Nephron progenitor cell (in vitro differentiated cells): Measurements from ENCODE around the gene SLC35F4.

Experiments
- DNase-seq: peaks from one replicate; pipeline ENCODE4 v3.0.0; 2021
- H3K27ac Mint-ChIP-seq: 2 replicates; pipeline ENCODE4 v1.8.0; 2021; ENCODE audit warnings: mild to moderate bottlenecking, moderate library complexity, mixed read lengths
- H3K27me3 Mint-ChIP-seq: 2 replicates; pipeline ENCODE4 v1.8.0; 2021; ENCODE audit warnings: mild to moderate bottlenecking, low read depth, mixed read lengths; ENCODE audit not compliant: poor library complexity
- H3K36me3 Mint-ChIP-seq: 2 replicates; pipeline ENCODE4 v1.8.0; 2021; ENCODE audit warnings: low read depth, mixed read lengths
- H3K4me1 Mint-ChIP-seq: 2 replicates; pipeline ENCODE4 v1.8.0; 2021; ENCODE audit warnings: mixed read lengths
- H3K4me3 Mint-ChIP-seq: 2 replicates; pipeline ENCODE4 v1.8.0; 2021; ENCODE audit warnings: mild to moderate bottlenecking, moderate library complexity, mixed read lengths
- H3K9me3 Mint-ChIP-seq: 2 replicates; pipeline ENCODE4 v1.8.0; 2021; ENCODE audit warnings: mild to moderate bottlenecking, moderate library complexity, mixed read lengths
- TF ChIP-seq, protein P1 (sequence below): fragments of 200-600 bp; sonication (generic); IDR thresholded peaks from 2 replicates; pipeline ENCODE4 v1.5.0; 2021; ENCODE audit warnings: antibody characterized with exemption

Gene SLC35F4

DNA sequence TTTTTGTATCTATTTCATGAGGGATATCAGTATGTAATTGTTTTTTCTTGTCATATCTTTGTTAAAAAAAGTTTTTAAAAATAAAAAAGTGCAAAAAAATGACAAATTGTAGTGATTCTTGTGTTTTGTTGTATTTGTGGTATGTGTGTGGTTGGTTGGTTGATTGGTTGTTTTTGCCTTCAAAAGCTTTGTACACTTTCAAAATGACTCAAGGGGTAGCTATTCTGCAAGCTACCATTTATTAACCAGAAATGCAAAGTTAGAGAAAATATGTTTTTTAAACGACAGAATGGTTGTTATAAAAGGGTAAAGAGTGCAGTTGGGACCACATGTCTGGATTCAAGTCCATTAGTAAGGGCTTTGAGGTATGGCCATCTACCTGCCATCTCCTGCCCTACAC is 119.3 kb downstream of the SLC35F4 start:
- TF ChIP-seq, protein P1, sequence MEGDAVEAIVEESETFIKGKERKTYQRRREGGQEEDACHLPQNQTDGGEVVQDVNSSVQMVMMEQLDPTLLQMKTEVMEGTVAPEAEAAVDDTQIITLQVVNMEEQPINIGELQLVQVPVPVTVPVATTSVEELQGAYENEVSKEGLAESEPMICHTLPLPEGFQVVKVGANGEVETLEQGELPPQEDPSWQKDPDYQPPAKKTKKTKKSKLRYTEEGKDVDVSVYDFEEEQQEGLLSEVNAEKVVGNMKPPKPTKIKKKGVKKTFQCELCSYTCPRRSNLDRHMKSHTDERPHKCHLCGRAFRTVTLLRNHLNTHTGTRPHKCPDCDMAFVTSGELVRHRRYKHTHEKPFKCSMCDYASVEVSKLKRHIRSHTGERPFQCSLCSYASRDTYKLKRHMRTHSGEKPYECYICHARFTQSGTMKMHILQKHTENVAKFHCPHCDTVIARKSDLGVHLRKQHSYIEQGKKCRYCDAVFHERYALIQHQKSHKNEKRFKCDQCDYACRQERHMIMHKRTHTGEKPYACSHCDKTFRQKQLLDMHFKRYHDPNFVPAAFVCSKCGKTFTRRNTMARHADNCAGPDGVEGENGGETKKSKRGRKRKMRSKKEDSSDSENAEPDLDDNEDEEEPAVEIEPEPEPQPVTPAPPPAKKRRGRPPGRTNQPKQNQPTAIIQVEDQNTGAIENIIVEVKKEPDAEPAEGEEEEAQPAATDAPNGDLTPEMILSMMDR: no peak
- H3K36me3 Mint-ChIP-seq: no peaks in the 10 kb centered on the region
- H3K4me1 Mint-ChIP-seq: no peaks in the 10 kb centered on the region
- H3K4me3 Mint-ChIP-seq: no peak overlapping the region
- no peak overlapping the region for H3K27ac Mint-ChIP-seq
- DNase-seq: no peak
- peaks cover 16% of the 10 kb centered on the region for H3K9me3 Mint-ChIP-seq
- peaks cover 3% of the 10 kb centered on the region for H3K27me3 Mint-ChIP-seq

DNA sequence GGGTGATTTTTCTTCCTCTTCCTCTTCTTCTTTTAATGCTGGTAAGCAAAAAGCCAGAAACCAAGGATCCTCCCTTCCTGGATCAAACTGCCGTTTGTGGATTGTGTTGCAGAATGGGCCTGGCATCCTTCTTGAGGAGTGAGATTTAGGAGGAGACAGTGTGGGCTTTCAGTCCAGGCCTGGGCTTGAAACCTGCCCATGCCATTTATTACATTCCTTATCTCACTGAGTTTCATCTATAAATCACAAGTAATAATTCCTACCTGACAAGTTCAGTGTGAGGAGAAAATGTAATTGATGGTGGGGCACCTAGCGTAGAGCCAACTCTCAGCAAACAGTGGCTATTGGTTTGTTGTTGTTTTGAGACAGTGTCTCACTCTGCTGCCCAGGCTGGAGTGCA is 126.4 kb downstream of the SLC35F4 start:
- Mint-ChIP-seq H3K9me3 (peaks cover 15% of the 10 kb centered on the region), H3K36me3 (no peaks in the 10 kb centered on the region)

DNA sequence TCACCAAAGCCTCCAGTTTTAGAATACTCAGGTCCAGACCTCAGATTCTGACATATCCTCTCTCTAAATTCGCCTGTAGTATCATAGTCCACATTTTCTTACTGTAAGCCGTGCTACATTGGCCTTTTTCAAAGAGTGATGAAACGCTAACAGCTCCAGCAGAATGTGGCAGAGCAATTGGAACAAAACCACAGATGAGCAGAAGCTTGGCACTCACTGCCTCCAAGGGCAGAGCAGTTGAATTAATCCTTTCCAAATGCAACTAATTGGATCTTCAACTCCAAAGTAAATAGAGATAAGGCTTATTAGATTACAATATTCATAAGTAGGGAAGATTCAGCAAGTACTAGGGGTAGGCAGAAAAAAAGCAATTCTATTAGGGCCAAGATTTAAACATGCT is 128.3 kb downstream of the SLC35F4 start:
- Mint-ChIP-seq H3K27me3 (peaks cover 3% of the 10 kb centered on the region), H3K4me1 (no peaks in the 10 kb centered on the region), H3K36me3 (no peaks in the 10 kb centered on the region), H3K27ac (no peak overlapping the region), H3K4me3 (no peak overlapping the region), H3K9me3 (peaks cover 6% of the 10 kb centered on the region)
- no peak for DNase-seq
- TF ChIP-seq, protein P1: no peak

More for the DNA sequence above, 126.4 kb downstream of the SLC35F4 start:
- Mint-ChIP-seq H3K27me3 (peaks cover 3% of the 10 kb centered on the region), H3K4me1 (no peaks in the 10 kb centered on the region), H3K4me3 (no peak overlapping the region), H3K27ac (no peak overlapping the region)
- DNase-seq: no peak
- TF ChIP-seq, protein P1: no peak

DNA sequence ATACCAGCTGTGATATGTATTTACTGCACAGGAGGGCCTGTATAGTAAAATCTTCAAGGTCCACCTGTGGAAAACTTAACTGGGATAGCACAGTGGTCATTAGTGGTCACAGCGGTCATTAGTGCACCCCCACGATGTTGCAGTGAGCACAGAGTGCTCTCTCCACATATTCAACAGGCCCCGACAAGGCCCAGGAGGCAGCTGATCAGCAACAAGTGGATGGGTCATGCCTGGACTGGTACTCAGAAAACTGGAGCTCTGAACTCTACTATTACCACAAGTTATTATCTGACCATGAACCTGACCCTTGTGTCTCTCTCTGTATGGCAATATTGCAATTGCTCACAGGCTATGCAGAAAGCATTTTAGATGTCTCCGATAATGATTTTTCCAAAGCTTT is 129.5 kb downstream of the SLC35F4 start:
- Mint-ChIP-seq H3K4me1 (no peaks in the 10 kb centered on the region), H3K27me3 (no peaks in the 10 kb centered on the region), H3K9me3 (no peaks in the 10 kb centered on the region), H3K36me3 (no peaks in the 10 kb centered on the region), H3K27ac (no peak overlapping the region), H3K4me3 (no peak overlapping the region)
- TF ChIP-seq, protein P1: no peak
- no peak for DNase-seq

DNA sequence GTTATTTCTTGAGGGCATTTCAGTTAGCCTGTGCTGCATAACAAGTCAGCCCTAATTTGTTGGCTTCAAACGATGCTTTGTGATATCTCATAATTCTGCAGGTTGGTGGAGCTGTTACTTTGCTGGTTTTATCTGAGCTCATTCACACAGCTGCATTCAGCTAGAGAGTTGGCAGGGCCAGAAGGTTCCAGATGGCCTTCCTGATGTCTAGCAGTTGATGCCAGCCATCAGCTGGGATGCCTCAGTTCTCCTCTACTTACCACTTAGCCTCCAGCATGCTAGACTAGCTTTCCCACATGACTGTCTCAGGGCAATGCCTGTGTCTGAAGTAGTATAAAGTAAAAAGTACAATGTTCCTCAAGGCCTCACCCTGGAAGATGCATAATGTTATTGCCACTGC is 130.6 kb downstream of the SLC35F4 start:
- TF ChIP-seq, protein P1: no peak
- H3K4me1 Mint-ChIP-seq: no peaks in the 10 kb centered on the region
- H3K4me3 Mint-ChIP-seq: no peak overlapping the region
- H3K36me3 Mint-ChIP-seq: no peaks in the 10 kb centered on the region
- H3K27ac Mint-ChIP-seq: no peak overlapping the region
- DNase-seq: no peak
- no peaks in the 10 kb centered on the region for H3K27me3 Mint-ChIP-seq
- H3K9me3 Mint-ChIP-seq: no peaks in the 10 kb centered on the region

DNA sequence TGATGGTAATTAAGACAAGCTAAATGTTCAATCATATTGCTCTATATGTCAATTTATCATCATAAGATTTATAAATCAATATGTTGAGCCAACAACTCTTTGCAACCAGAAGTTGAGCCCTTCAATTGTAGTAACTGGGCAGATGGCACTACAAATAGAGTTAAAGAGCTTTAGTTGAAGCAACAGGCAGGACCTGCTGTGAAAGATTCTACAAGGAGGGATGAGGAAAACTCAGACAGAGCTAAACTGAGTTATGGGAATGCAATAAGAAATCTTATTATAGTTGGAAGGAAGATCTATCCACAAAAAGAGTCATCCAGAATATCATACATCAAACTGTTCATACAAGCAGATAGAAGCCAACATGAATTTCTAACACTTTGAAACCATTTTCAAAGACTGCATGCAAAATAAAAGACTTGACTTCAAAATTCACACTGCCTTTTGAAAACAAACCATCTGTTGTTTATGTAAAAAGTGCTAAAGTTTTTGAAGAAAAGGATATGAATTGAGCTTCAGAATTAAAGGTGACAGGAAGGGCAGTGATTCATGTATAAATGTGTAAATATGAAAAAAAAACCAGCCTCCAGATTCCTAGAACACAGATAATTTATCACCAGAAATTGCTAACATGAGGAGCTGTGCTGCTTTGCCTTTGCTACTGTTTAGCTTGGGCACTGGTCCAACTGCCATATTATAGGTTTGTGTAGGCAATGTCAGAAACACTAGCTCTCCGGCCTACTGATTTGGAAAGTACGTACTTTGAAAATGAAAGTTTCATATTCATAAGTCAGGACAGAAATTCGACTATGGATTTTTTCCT is 133.2 kb downstream of the SLC35F4 start:
- TF ChIP-seq, protein P1: no peak
- Mint-ChIP-seq H3K9me3 (no peaks in the 10 kb centered on the region), H3K4me3 (no peak overlapping the region), H3K27me3 (no peaks in the 10 kb centered on the region), H3K27ac (no peak overlapping the region), H3K4me1 (no peaks in the 10 kb centered on the region), H3K36me3 (no peaks in the 10 kb centered on the region)
- DNase-seq: no peak
